ENCODE data around the gene SPCS1.
"Not testable (repeated sequence)": the region's sequence is repeated elsewhere in the genome, so short reads cannot be mapped to it uniquely, and the experiment has no call there.

The SPCS1 gene

DNA sequence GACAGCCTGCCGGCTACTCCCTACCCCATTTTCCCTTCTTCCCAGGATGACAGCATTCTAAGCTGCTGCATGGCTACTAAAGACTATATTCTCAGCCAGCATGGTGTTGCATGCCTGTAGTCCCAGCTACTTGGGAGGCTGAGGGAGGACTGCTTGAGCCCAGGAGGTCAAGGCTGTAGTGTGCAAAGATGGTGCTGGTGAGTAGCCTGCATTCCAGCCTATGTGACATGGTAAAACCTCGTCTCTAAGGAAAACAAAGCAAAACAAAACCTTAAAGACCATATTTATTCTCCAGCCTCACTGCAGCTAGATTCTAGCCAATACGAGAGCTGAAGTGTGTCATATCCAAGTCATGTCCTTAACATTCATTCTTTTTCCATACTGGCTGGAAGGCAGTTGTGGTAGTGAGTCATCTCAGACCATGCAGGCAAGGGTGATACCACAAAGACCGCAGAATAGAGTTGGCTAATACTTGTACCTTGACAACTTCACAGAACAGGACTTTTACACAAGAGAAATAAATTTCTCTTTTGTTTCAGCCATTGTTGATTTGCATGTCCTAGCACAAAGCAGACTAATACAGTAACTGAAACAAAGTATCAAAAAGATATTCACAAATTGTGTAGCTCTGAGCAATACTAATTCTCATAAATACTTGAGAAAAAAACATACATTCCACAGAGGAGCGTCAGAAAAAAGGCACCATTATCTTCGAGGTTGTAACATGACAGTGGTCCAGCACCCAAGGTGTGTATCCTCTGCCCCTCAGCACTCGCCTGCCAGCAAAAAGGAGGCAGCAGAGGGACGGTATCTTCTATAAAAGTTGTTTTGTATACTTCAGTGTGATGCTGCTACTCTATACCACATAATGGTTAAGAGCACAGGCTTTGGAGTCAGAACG is 35.0 kb upstream of the SPCS1 start:
- Histone ChIP-seq H4K20me1 (ENCODE audit: insufficient read depth, low read length) (no peaks in the 10 kb centered on the region), H3K9ac (ENCODE audit: low read length) (no peak overlapping the region), H3K4me3 (ENCODE audit: low read length) (no peak overlapping the region), H3K9me3 (ENCODE audit: insufficient read depth, low read length) (no peaks in the 10 kb centered on the region), H3K79me2 (ENCODE audit: low read length) (peaks cover 16% of the 10 kb centered on the region), H3K36me3 (replicated peaks; ENCODE audit: low read depth, low read length) (peaks cover 40% of the 10 kb centered on the region), H3K4me1 (ENCODE audit: low read length) (peaks cover 4% of the 10 kb centered on the region; the same call in 1 of the 2 replicates), H3K27ac (ENCODE audit: low read length) (no peak overlapping the region), H2AFZ (ENCODE audit: low read depth, low read length) (no peak overlapping the region), H3K27me3 (ENCODE audit: low read depth, low read length) (no peaks in the 10 kb centered on the region), H3K4me2 (ENCODE audit: low read length) (no peak overlapping the region)
- TF ChIP-seq, protein P1, sequence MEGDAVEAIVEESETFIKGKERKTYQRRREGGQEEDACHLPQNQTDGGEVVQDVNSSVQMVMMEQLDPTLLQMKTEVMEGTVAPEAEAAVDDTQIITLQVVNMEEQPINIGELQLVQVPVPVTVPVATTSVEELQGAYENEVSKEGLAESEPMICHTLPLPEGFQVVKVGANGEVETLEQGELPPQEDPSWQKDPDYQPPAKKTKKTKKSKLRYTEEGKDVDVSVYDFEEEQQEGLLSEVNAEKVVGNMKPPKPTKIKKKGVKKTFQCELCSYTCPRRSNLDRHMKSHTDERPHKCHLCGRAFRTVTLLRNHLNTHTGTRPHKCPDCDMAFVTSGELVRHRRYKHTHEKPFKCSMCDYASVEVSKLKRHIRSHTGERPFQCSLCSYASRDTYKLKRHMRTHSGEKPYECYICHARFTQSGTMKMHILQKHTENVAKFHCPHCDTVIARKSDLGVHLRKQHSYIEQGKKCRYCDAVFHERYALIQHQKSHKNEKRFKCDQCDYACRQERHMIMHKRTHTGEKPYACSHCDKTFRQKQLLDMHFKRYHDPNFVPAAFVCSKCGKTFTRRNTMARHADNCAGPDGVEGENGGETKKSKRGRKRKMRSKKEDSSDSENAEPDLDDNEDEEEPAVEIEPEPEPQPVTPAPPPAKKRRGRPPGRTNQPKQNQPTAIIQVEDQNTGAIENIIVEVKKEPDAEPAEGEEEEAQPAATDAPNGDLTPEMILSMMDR (IDR thresholded peaks at IDR 0.05; ENCODE audit: low read depth, low read length), result no peak
- no peak for TF ChIP-seq EZH2phosphoT487 (IDR thresholded peaks at IDR 0.05; ENCODE audit: low read depth)

DNA sequence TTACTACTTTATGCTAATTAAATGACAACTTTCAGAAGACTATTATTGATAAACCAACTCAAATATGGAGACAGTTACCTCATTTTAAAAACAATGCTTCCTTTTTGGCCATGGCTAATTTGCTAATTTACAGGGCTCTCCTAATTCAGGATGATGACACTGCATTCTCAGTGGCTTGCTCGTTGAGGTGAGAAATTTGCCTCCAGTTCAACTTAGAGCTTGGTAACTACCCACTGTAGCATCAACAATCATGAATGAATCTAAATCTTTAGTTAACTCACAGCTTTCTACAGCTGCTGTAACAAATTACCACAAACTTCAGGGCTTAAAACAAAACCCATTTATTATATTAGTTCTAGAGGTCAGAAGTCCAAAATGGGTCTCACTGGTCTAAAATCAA is 34.2 kb upstream of the SPCS1 start:
- Histone ChIP-seq H3K9ac (ENCODE audit: low read length) (no peak overlapping the region), H3K27ac (ENCODE audit: low read length) (no peak overlapping the region), H2AFZ (ENCODE audit: low read depth, low read length) (no peak overlapping the region), H3K27me3 (ENCODE audit: low read depth, low read length) (no peaks in the 10 kb centered on the region), H3K79me2 (ENCODE audit: low read length) (peaks cover 16% of the 10 kb centered on the region), H3K4me2 (ENCODE audit: low read length) (no peak overlapping the region), H3K4me1 (ENCODE audit: low read length) (peaks cover 4% of the 10 kb centered on the region; the same call in 1 of the 2 replicates), H3K4me3 (ENCODE audit: low read length) (no peak overlapping the region), H4K20me1 (ENCODE audit: insufficient read depth, low read length) (no peaks in the 10 kb centered on the region), H3K9me3 (ENCODE audit: insufficient read depth, low read length) (no peaks in the 10 kb centered on the region), H3K36me3 (replicated peaks; ENCODE audit: low read depth, low read length) (peaks cover 40% of the 10 kb centered on the region)
- TF ChIP-seq, protein P1 (IDR thresholded peaks at IDR 0.05; ENCODE audit: low read depth, low read length), result no peak
- TF ChIP-seq EZH2phosphoT487 (IDR thresholded peaks at IDR 0.05; ENCODE audit: low read depth), result no peak

GRCh38 chr3:52676201-52676600 is 29.7 kb upstream of the SPCS1 start:
- Histone ChIP-seq H3K36me3 (replicated peaks; ENCODE audit: low read depth, low read length) (peaks cover 46% of the 10 kb centered on the region), H3K79me2 (ENCODE audit: low read length) (peaks cover 19% of the 10 kb centered on the region)
- not testable (repeated sequence) for H3K4me1 ChIP-seq (ENCODE audit: low read length); H3K9ac ChIP-seq (ENCODE audit: low read length); H3K27ac ChIP-seq (ENCODE audit: low read length); H3K4me3 ChIP-seq (ENCODE audit: low read length); H4K20me1 ChIP-seq (ENCODE audit: insufficient read depth, low read length); H3K4me2 ChIP-seq (ENCODE audit: low read length); H2AFZ ChIP-seq (ENCODE audit: low read depth, low read length); H3K27me3 ChIP-seq (ENCODE audit: low read depth, low read length); H3K9me3 ChIP-seq (ENCODE audit: insufficient read depth, low read length)

DNA sequence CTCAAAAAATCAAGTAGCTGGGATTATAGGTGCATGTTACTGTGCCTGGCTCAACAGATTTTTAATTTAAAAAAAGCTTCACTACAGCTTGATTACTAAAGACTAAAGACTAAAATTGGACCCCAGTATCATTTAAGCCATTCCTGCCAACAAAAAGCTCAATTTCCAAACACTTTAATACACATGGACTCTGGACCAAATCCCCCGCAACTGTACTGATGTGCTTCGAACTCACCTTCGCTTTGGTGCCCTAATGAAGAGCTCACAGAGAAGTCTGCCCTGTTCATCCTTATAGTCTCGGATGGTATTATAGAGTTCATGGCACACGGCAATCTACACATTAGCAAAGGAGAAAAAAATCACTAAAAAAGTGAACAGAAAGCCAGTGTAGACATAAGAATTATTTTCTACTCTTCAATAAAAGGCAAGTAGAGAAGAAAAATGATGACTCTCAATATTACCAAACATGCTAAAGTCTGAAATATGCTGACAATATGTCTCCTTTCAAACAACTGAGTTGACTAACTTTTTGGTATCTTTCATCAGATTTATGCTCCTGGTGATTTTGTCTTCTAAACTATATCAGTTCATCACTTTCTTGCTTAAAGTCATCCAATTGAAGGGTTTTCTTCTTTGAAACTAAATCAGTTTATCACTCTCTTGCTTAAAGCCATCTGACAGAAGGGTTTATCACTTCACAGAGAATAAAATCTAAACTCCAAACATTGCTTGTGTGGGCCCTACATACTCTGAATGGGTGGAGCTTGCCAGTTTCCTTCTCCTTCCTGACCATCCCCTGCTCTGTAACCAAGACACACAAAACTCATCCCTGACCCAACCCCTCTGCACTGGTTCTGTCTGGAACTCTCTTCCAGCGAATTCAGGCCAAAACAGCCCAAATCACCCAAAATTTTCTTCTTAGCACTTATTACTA is 27.4 kb upstream of the SPCS1 start:
- Histone ChIP-seq H3K9me3 (ENCODE audit: insufficient read depth, low read length) (no peaks in the 10 kb centered on the region), H3K4me1 (ENCODE audit: low read length) (peaks cover 22% of the 10 kb centered on the region), H3K9ac (ENCODE audit: low read length) (no peak overlapping the region), H3K4me2 (ENCODE audit: low read length) (no peak overlapping the region), H2AFZ (ENCODE audit: low read depth, low read length) (no peak overlapping the region), H3K36me3 (replicated peaks; ENCODE audit: low read depth, low read length) (peaks cover 38% of the 10 kb centered on the region), H3K4me3 (ENCODE audit: low read length) (no peak overlapping the region), H3K27me3 (ENCODE audit: low read depth, low read length) (no peaks in the 10 kb centered on the region), H4K20me1 (ENCODE audit: insufficient read depth, low read length) (no peaks in the 10 kb centered on the region), H3K27ac (ENCODE audit: low read length) (no peak overlapping the region), H3K79me2 (ENCODE audit: low read length) (peaks cover 42% of the 10 kb centered on the region)
- TF ChIP-seq, protein P1 (IDR thresholded peaks at IDR 0.05; ENCODE audit: low read depth, low read length), result no peak
- no peak for TF ChIP-seq EZH2phosphoT487 (IDR thresholded peaks at IDR 0.05; ENCODE audit: low read depth)

Measured in OCI-LY3 (cell line).